Neutrophil (primary cell): ENCODE data around the gene PIM1.

Experiments used
- H3K27ac ChIP-seq: fragments of 200-600 bp; sonication (generic); 2 replicates; pipeline ENCODE4 v1.5.1; 2016; ENCODE audit warnings: mild to moderate bottlenecking, moderate library complexity
- H3K27me3 ChIP-seq: fragments of 200-600 bp; sonication (generic); 2 replicates; pipeline ENCODE4 v1.6.0; 2016; ENCODE audit warnings: mild to moderate bottlenecking
- H3K36me3 ChIP-seq: fragments of 200-600 bp; sonication (generic); 2 replicates; pipeline ENCODE4 v1.5.1; 2017
- H3K4me1 ChIP-seq, 2 experiments: fragments of 200-600 bp in 1 of 2; sonication (generic) in 1 of 2; 1 replicate in 1 of 2; 2 replicates in 1 of 2; pipeline versions ENCODE4 v1.5.1 to v1.6.1; 2013 to 2016; ENCODE audit warnings: low read depth in 1 of 2, low read length in 1 of 2, mild to moderate bottlenecking in 1 of 2, moderate library complexity in 1 of 2; ENCODE audit not compliant: control insufficient read depth in 1 of 2, insufficient read depth in 1 of 2
- H3K4me3 ChIP-seq, 2 experiments: fragments of 200-600 bp in 1 of 2; sonication (generic) in 1 of 2; 1 replicate in 1 of 2; 2 replicates in 1 of 2; pipeline ENCODE4 v1.5.1; 2013 to 2016; ENCODE audit warnings: low read depth in 1 of 2, low read length in 1 of 2, mild to moderate bottlenecking in 1 of 2, moderate library complexity in 1 of 2
- H3K9me3 ChIP-seq: fragments of 200-600 bp; sonication (generic); 2 replicates; pipeline ENCODE4 v1.5.1; 2016
- TF ChIP-seq, protein P1 (sequence below): fragments of 200-600 bp; sonication (generic); IDR thresholded peaks from 2 replicates; pipeline ENCODE4 v1.5.1; 2016; ENCODE audit warnings: antibody characterized with exemption

Gene PIM1

GRCh38 chr6:37174515-37175331, 4.8 kb downstream of the PIM1 start:
- Histone ChIP-seq H3K36me3 (peaks cover 51% of the 10 kb centered on the region), H3K27ac (peak overlapping the region; percentile 88), H3K4me3 (peak overlapping the region in 1 of 2 experiments; percentile 33), H3K4me1 (peaks cover 46 to 59% of the 10 kb centered on the region in 2 experiments), H3K27me3 (no peaks in the 10 kb centered on the region), H3K9me3 (no peaks in the 10 kb centered on the region)
- TF ChIP-seq, protein P1, sequence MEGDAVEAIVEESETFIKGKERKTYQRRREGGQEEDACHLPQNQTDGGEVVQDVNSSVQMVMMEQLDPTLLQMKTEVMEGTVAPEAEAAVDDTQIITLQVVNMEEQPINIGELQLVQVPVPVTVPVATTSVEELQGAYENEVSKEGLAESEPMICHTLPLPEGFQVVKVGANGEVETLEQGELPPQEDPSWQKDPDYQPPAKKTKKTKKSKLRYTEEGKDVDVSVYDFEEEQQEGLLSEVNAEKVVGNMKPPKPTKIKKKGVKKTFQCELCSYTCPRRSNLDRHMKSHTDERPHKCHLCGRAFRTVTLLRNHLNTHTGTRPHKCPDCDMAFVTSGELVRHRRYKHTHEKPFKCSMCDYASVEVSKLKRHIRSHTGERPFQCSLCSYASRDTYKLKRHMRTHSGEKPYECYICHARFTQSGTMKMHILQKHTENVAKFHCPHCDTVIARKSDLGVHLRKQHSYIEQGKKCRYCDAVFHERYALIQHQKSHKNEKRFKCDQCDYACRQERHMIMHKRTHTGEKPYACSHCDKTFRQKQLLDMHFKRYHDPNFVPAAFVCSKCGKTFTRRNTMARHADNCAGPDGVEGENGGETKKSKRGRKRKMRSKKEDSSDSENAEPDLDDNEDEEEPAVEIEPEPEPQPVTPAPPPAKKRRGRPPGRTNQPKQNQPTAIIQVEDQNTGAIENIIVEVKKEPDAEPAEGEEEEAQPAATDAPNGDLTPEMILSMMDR, result no peak

DNA sequence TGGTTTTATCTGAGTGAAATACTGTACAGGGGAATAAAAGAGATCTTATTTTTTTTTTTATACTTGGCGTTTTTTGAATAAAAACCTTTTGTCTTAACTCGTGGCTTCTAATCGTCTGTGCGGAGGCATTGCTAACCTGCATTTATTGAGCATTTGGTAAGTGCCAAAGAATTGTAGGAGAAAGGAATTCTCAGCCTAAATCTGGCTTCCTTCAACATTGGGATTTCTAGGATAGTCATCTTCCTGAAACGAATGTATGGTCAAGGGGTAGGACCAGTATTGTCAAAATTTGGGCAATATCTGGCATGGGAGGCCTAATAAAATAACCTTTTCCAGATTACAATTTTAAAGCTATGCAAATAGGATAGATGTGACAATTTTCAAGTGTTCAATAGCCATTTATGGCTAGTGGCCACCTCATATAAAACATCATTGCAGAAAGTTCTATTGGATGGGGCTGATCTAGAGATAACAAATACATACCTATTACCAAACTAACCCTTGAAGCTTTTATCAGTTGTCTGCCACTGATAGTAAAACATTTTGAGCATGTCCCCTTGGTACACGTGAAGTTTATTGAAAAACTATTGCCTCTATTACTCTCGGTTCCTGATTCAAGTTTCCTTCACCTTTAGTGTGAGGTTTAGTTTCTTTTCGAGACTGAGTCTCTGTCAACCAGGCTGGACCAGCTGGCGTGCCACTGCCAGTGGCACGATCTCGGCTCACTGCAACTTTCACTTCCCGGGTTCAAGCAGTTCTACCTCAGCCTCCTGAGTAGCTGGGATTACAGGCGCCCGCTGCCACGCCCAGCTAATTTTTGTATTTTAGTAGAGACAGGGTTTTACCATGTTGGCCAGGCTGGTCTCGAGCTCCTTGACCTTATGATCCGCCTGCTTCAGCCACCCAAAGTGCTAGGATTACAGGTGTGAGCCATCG, 5.6 kb downstream of the PIM1 start:
- peaks cover 51% of the 10 kb centered on the region for H3K36me3 ChIP-seq
- H3K9me3 ChIP-seq, result no peaks in the 10 kb centered on the region
- H3K27me3 ChIP-seq, result no peaks in the 10 kb centered on the region
- TF ChIP-seq, protein P1, result no peak
- H3K4me3 ChIP-seq, result no peak overlapping the region
- H3K4me1 ChIP-seq, result peaks cover 46 to 59% of the 10 kb centered on the region in 2 experiments
- H3K27ac ChIP-seq, result peak overlapping the region; percentile 33

DNA sequence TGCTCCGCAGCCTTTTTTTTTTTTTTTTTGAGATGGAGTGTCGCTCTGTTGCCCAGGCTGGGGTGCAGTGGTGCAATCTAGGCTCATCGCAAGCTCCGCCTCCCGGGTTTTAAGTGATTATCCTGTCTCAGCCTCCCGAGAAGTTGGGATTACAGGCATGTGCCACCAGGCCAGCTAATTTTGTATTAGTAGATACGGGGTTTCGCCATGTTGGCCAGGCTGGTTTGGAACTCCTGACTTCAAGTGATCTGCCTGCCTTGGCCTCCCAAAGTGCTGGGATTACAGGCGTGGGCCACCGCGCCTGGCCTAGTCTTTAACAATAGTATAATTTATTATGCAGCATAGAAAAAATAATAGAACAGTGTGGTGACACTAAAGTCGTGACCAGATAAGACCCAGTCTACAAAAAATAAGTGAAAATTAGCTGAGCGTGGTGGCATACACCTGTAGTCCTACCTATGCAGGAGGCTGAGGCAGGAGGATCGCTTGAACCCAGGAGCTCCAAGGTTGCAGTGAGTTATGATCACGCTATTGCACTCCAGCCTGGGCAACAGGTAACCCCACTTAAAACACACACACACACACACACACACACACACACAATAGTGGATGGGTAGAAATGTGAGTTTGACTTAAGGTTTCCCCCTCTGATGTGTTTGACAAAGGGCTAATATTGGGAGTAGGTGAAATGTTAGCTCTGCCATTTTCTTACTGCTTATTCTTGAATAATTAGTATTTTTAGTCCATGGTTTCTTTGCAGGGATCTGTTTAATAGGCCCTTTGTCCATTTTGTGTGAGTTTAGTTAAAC, 6.5 kb downstream of the PIM1 start:
- Histone ChIP-seq H3K4me1 (peaks cover 46 to 63% of the 10 kb centered on the region in 2 experiments), H3K36me3 (peaks cover 44% of the 10 kb centered on the region), H3K9me3 (no peaks in the 10 kb centered on the region), H3K27ac (peak overlapping the region; percentile 19), H3K27me3 (no peaks in the 10 kb centered on the region), H3K4me3 (no peak overlapping the region)
- TF ChIP-seq, protein P1, result no peak

DNA sequence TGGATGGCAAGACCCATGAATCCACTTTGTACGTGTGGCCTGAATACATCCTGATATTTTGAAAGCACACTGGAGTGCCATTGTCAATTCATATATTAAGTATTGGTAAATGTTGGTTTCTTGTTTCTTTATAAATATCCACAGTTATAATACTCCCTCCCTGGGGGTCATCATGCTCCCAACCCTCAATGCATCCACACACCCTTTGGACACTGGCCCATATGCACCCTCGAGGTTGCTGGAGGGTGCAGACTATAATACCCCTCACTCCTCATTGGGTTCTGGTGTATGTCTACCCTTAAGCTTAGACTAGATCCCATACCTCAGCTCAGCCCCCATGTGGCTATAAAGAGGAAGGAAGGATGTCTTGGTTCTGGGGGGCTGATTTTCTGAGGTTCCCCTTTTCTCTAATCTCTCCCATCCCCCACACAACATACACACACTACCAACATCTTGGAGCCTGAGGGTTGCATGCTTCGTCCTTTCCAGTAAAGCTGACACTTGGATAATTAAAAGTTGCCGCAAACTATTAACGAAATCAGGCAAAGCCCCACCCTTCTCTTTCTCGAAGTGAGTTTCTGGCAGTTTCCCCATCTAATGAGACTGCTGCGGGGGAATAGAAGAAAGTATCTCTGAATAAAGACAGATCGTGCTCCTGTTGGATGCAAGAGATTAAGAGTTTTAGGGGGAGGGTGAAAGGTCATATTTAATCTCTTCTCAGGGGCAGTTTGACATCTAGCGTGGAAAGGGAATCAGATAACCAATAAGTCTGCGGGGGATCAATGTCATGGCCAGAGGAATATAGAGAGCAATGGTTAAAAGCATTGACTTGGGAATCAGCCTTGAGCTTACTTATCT, 7.4 kb downstream of the PIM1 start:
- Histone ChIP-seq H3K36me3 (peaks cover 38% of the 10 kb centered on the region), H3K27me3 (no peaks in the 10 kb centered on the region), H3K4me3 (peak overlapping the region in 1 of 2 experiments; percentile 11), H3K27ac (peak overlapping the region; percentile 19), H3K4me1 (peaks cover 46 to 68% of the 10 kb centered on the region in 2 experiments), H3K9me3 (no peaks in the 10 kb centered on the region)
- TF ChIP-seq, protein P1, result no peak
